DND-41 (cell line): Measurements from ENCODE around the gene PLPP1.

ENCODE experiments used
- CTCF ChIP-seq: IDR thresholded peaks from 2 replicates; pipeline ENCODE4 v1.5.1; 2012; ENCODE audit warnings: borderline replicate concordance, low read length, moderate library complexity, mild to moderate bottlenecking; ENCODE audit not compliant: poor library complexity, severe bottlenecking; ENCODE audit errors: extremely low read depth
- EZH2 ChIP-seq: IDR thresholded peaks from 3 replicates; pipeline ENCODE4 v1.6.1; 2012; ENCODE audit warnings: borderline replicate concordance, low read depth, mild to moderate bottlenecking, moderate library complexity, low read length, inconsistent platforms; ENCODE audit not compliant: severe bottlenecking

- TF ChIP-seq CTCF (peak; percentile 34), EZH2 (no peak)
Observed at GRCh38 chr5:55551358-55551757, 16.6 kb upstream of the PLPP1 start.
